MM.1S (cell line): ENCODE measurements around the gene SV2B.

ENCODE experiments used
- DNase-seq: peaks from one replicate; pipeline ENCODE4 v3.0.0-alpha.2; 2015
- H2AFZ ChIP-seq: fragments of 300-600 bp; sonication (generic); 2 replicates; pipeline ENCODE4 v1.6.0; 2016; ENCODE audit warnings: antibody characterized with exemption, low read length
- H3F3A ChIP-seq: fragments of 300-600 bp; sonication (generic); 2 replicates; pipeline ENCODE4 v1.6.1; 2016; ENCODE audit warnings: mild to moderate bottlenecking, antibody characterized with exemption, low read length, moderate library complexity, mixed read lengths; ENCODE audit not compliant: insufficient read depth
- H3K27ac ChIP-seq: fragments of 300-600 bp; sonication (generic); 2 replicates; pipeline ENCODE4 v1.5.1; 2016; ENCODE audit warnings: mild to moderate bottlenecking, low read length
- H3K27me3 ChIP-seq: fragments of 300-600 bp; sonication (generic); replicated peaks from 2 replicates; pipeline ENCODE4 v1.6.0; 2016; ENCODE audit warnings: low read length; ENCODE audit not compliant: insufficient read depth
- H3K36me3 ChIP-seq: fragments of 300-600 bp; sonication (generic); replicated peaks from 2 replicates; pipeline ENCODE4 v1.6.1; 2016; ENCODE audit warnings: mild to moderate bottlenecking, low read length, mixed read lengths; ENCODE audit not compliant: insufficient read depth
- H3K4me1 ChIP-seq: fragments of 300-600 bp; sonication (generic); 2 replicates; pipeline ENCODE4 v1.6.1; 2016; ENCODE audit warnings: low read length, mixed read lengths
- H3K4me2 ChIP-seq: fragments of 300-600 bp; sonication (generic); 2 replicates; pipeline ENCODE4 v1.6.0; 2016; ENCODE audit warnings: low read depth, low read length
- H3K4me3 ChIP-seq: fragments of 300-600 bp; sonication (generic); 2 replicates; pipeline ENCODE4 v1.5.1; 2016; ENCODE audit warnings: low read length, mixed read lengths
- H3K79me2 ChIP-seq: fragments of 300-600 bp; sonication (generic); 2 replicates; pipeline ENCODE4 v1.6.1; 2016; ENCODE audit warnings: mixed run types, low read length, mixed read lengths
- H3K9ac ChIP-seq: fragments of 300-600 bp; sonication (generic); 2 replicates; pipeline ENCODE4 v1.6.1; 2016; ENCODE audit warnings: low read length, mixed read lengths
- H3K9me2 ChIP-seq: fragments of 300-600 bp; sonication (generic); replicated peaks from 2 replicates; pipeline ENCODE4 v1.6.1; 2016; ENCODE audit warnings: mild to moderate bottlenecking, low read length, mixed read lengths; ENCODE audit not compliant: insufficient read depth
- H3K9me3 ChIP-seq: fragments of 300-600 bp; sonication (generic); replicated peaks from 2 replicates; pipeline ENCODE4 v1.6.1; 2016; ENCODE audit warnings: mild to moderate bottlenecking, low read length, mixed read lengths; ENCODE audit not compliant: insufficient read depth
- H4K20me1 ChIP-seq: fragments of 300-600 bp; sonication (generic); 2 replicates; pipeline ENCODE4 v1.6.1; 2016; ENCODE audit warnings: mild to moderate bottlenecking, low read length, moderate library complexity, mixed read lengths; ENCODE audit not compliant: insufficient read depth
- EZH2 ChIP-seq: fragments of 300-600 bp; sonication (generic); optimal IDR thresholded peaks from 2 replicates; pipeline ENCODE3; 2017; ENCODE audit warnings: low read depth, mild to moderate bottlenecking, antibody characterized with exemption, low read length, mixed read lengths
- EZH2phosphoT487 ChIP-seq: fragments of 300-600 bp; sonication (generic); IDR thresholded peaks from 2 replicates; pipeline ENCODE4 v1.6.1; 2018; ENCODE audit warnings: antibody characterized with exemption, low read length
- TF ChIP-seq, protein P1 (sequence below): fragments of 300-600 bp; sonication (generic); IDR thresholded peaks from 2 replicates; pipeline ENCODE4 v1.5.1; 2016; ENCODE audit warnings: antibody characterized with exemption, low read length, mixed read lengths

SV2B gene

GRCh38 chr15:91320101-91320500 is 220.0 kb downstream of the SV2B start:
- H3K4me3 ChIP-seq, result no peak overlapping the region
- no peaks in the 10 kb centered on the region for H3K27me3 ChIP-seq
- H2AFZ ChIP-seq, result no peak overlapping the region
- no peaks in the 10 kb centered on the region for H3K79me2 ChIP-seq
- no peak overlapping the region for H3K4me2 ChIP-seq
- no peak overlapping the region for H3K9ac ChIP-seq
- H3K9me3 ChIP-seq, result no peaks in the 10 kb centered on the region
- no peaks in the 10 kb centered on the region for H4K20me1 ChIP-seq
- H3K4me1 ChIP-seq, result no peaks in the 10 kb centered on the region
- H3K27ac ChIP-seq, result no peak overlapping the region
- TF ChIP-seq EZH2, result no peak
- TF ChIP-seq, protein P1, sequence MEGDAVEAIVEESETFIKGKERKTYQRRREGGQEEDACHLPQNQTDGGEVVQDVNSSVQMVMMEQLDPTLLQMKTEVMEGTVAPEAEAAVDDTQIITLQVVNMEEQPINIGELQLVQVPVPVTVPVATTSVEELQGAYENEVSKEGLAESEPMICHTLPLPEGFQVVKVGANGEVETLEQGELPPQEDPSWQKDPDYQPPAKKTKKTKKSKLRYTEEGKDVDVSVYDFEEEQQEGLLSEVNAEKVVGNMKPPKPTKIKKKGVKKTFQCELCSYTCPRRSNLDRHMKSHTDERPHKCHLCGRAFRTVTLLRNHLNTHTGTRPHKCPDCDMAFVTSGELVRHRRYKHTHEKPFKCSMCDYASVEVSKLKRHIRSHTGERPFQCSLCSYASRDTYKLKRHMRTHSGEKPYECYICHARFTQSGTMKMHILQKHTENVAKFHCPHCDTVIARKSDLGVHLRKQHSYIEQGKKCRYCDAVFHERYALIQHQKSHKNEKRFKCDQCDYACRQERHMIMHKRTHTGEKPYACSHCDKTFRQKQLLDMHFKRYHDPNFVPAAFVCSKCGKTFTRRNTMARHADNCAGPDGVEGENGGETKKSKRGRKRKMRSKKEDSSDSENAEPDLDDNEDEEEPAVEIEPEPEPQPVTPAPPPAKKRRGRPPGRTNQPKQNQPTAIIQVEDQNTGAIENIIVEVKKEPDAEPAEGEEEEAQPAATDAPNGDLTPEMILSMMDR, result no peak
- TF ChIP-seq EZH2phosphoT487, result no peak
- no peaks in the 10 kb centered on the region for H3K9me2 ChIP-seq
- no peaks in the 10 kb centered on the region for H3F3A ChIP-seq
- no peak for DNase-seq
- H3K36me3 ChIP-seq, result no peaks in the 10 kb centered on the region

DNA sequence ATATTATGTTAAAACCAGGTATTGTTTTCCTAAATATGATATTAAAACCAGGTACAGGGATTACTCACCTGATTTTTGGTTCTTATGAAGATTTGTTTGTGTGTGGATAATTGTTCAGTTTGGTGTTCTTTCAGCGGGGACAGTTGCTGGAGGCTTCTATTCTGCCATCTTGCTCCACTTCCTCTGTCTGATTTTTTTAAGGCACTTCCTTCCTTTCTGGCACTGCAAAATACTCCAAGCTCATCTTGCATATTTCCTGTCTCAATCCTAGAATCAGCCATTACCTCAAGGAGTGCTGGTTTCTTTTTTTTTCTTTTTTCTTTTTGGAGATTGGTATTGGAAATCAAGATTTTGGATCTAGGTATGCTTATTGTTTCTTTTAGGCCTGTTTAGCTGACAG is 229.9 kb downstream of the SV2B start:
- Histone ChIP-seq H3K9me3 (no peaks in the 10 kb centered on the region), H3K9ac (no peak overlapping the region), H3K4me1 (no peaks in the 10 kb centered on the region), H4K20me1 (no peaks in the 10 kb centered on the region), H3K27me3 (no peaks in the 10 kb centered on the region), H3F3A (no peaks in the 10 kb centered on the region), H3K27ac (no peak overlapping the region), H3K4me3 (no peak overlapping the region), H2AFZ (no peak overlapping the region), H3K4me2 (no peak overlapping the region), H3K79me2 (no peaks in the 10 kb centered on the region), H3K36me3 (no peaks in the 10 kb centered on the region), H3K9me2 (no peaks in the 10 kb centered on the region)
- TF ChIP-seq EZH2 (no peak), EZH2phosphoT487 (no peak)
- TF ChIP-seq, protein P1, result no peak
- no peak for DNase-seq

DNA sequence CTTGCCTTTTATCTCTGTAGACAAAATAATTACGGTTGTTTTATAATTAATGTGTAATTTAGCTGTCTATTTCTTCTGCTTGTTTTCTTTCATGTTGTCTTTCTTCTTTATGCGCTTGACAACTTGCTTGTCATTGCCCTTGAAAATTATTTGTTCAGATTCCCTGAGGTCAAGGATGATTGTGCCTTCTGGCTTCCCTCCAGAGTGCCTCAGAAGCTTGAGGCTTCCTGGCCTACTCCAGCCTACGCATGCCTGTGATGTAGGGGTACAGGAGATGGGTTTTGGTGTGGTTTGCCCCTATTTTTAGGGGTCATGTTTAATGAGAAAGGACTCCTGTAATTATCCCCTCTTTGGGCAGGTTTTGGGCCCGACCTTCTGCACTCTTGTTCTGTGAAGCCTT is 231.5 kb downstream of the SV2B start:
- DNase-seq, result no peak
- Histone ChIP-seq H3K4me2 (no peak overlapping the region), H3K4me3 (no peak overlapping the region), H3K36me3 (no peaks in the 10 kb centered on the region), H3K9ac (no peak overlapping the region), H2AFZ (no peak overlapping the region), H3K27me3 (no peaks in the 10 kb centered on the region), H3K9me3 (no peaks in the 10 kb centered on the region), H3K4me1 (peaks cover 5% of the 10 kb centered on the region; the same call in 1 of the 2 replicates), H3F3A (no peaks in the 10 kb centered on the region), H3K79me2 (no peaks in the 10 kb centered on the region), H3K9me2 (no peaks in the 10 kb centered on the region), H4K20me1 (no peaks in the 10 kb centered on the region), H3K27ac (no peak overlapping the region)
- TF ChIP-seq, protein P1, result no peak
- TF ChIP-seq EZH2phosphoT487, result no peak
